Lung (tissue), 12 donors: ENCODE data around the gene NPEPL1. TPM values are rescaled to one million over a fixed set of nuclear protein-coding genes. Genes with fewer than 3 reads are reported as not detected.

Experiments
- ATAC-seq: fragments of 200-7000 bp; cut with Tn5 transposase; one replicate; pipeline ENCODE4 v1.9.1; 2020; ENCODE audit warnings: moderate number of reproducible peaks; ENCODE audit not compliant: insufficient read depth, low FRiP score
- DNase-seq, 3 donors: peaks; one replicate each; pipeline ENCODE4 v3.0.0-alpha.2; 2013 to 2017
- H3K27ac ChIP-seq, 2 donors: one replicate each; pipeline ENCODE4 v1.5.1; 2013; ENCODE audit warnings: mild to moderate bottlenecking in 2 of 2, moderate library complexity in 2 of 2, control low read depth in 1 of 2, inconsistent platforms in 1 of 2, low read depth in 1 of 2, low read length in 1 of 2
- H3K27me3 ChIP-seq, 3 donors: one replicate each; pipeline ENCODE4 v1.5.1; 2013; ENCODE audit warnings: low read length in 2 of 3; ENCODE audit not compliant: control insufficient read depth in 3 of 3, insufficient read depth in 3 of 3
- H3K36me3 ChIP-seq, 4 donors: one replicate each; pipeline ENCODE4 v1.5.1; 2013; ENCODE audit warnings: low read length in 4 of 4, mild to moderate bottlenecking in 1 of 4, moderate library complexity in 1 of 4; ENCODE audit not compliant: control insufficient read depth in 4 of 4, insufficient read depth in 4 of 4
- H3K4me1 ChIP-seq, 5 donors: one replicate each; pipeline ENCODE4 v1.5.1; 2013; ENCODE audit warnings: low read length in 5 of 5, mild to moderate bottlenecking in 2 of 5, moderate library complexity in 1 of 5; ENCODE audit not compliant: control insufficient read depth in 5 of 5, insufficient read depth in 5 of 5
- H3K4me3 ChIP-seq: one replicate; pipeline ENCODE4 v1.5.1; 2013; ENCODE audit warnings: mild to moderate bottlenecking, control low read depth, moderate library complexity
- H3K9ac ChIP-seq, 2 donors: one replicate each; pipeline ENCODE4 v1.5.1; 2013; ENCODE audit warnings: low read length in 2 of 2, control low read depth in 1 of 2; ENCODE audit not compliant: insufficient read depth in 1 of 2
- H3K9me3 ChIP-seq, 4 donors: one replicate each; pipeline ENCODE4 v1.5.1; 2013; ENCODE audit warnings: low read length in 3 of 4, mild to moderate bottlenecking in 1 of 4, moderate library complexity in 1 of 4; ENCODE audit not compliant: control insufficient read depth in 4 of 4, insufficient read depth in 3 of 4
- CTCF ChIP-seq: IDR thresholded peaks from 2 replicates; pipeline ENCODE4 v1.5.1; 2012; ENCODE audit warnings: mild to moderate bottlenecking; ENCODE audit errors: control extremely low read depth, extremely low read depth
- WGBS, 2 donors: extraction: QIAGEN DNeasy Blood & Tissue Kit; methylation state at CpG; one replicate each; pipeline ENCODE4 v1.1.7; 2013; 5-methylcytosine and 5-hydroxymethylcytosine counted together
- polyA plus RNA-seq, 2 donors: library from polyadenylated mRNA; stranded (reverse); fragments of 200-250 nt; gene quantifications; one replicate each; pipeline ENCODE4 v1.2.1, GENCODE V29; 2013
- total RNA-seq, 2 donors: library from RNA; depleted of rRNA in 1 of 2; stranded (reverse); fragments of >200 nt in 1 of 2; gene quantifications; one replicate each; pipeline ENCODE4 v1.2.1, GENCODE V29; 2014 to 2021
- donor health status: control.
- donor health status: control.
- donor health status: Bipolar disorder and iron deficiency.
- donor health status: healthy.
- donor health status: DM: yes; HTN: yes; CAD: no.

The NPEPL1 gene
- total and polyA plus RNA-seq, 4 donors: 24.3 to 46.2 (median 41.2) TPM

GRCh38 chr20:58677079-58677604, 15.5 kb upstream of the NPEPL1 start:
- Histone ChIP-seq H3K27me3 (no peaks in the 10 kb centered on the region), H3K27ac (no peak overlapping the region), H3K36me3 (peaks cover 29 to 42% (median 32%) of the 10 kb centered on the region in 4 donors), H3K4me1 (no peaks in the 10 kb centered on the region), H3K9ac (no peak overlapping the region), H3K4me3 (no peak overlapping the region), H3K9me3 (no peaks in the 10 kb centered on the region)
- no peak for ATAC-seq
- no peak for TF ChIP-seq CTCF
- WGBS, 2 donors: 93 to 97% methylated on average over 5 of the region's 5 CpGs
- no peak for DNase-seq

GRCh38 chr20:58677808-58678207, 14.8 kb upstream of the NPEPL1 start:
- no peaks in the 10 kb centered on the region for H3K27me3 ChIP-seq

GRCh38 chr20:58678806-58679205, 13.8 kb upstream of the NPEPL1 start:
- H3K9ac ChIP-seq: no peak overlapping the region
- H3K9me3 ChIP-seq: no peaks in the 10 kb centered on the region
- no peak for TF ChIP-seq CTCF
- no peak for DNase-seq
- peaks cover 17 to 36% (median 24%) of the 10 kb centered on the region in 4 donors for H3K36me3 ChIP-seq
- ATAC-seq: no peak
- H3K4me1 ChIP-seq: no peaks in the 10 kb centered on the region
- H3K4me3 ChIP-seq: no peak overlapping the region
- WGBS, 2 donors: 93 to 96% methylated on average over 8 of the region's 8 CpGs
- no peaks in the 10 kb centered on the region for H3K27me3 ChIP-seq
- H3K27ac ChIP-seq: no peak overlapping the region

More at GRCh38 chr20:58677808-58678207, 14.8 kb upstream of the NPEPL1 start:
- no peak overlapping the region for H3K27ac ChIP-seq
- no peak for TF ChIP-seq CTCF
- no peak overlapping the region for H3K9ac ChIP-seq
- ATAC-seq (no peak), DNase-seq (no peak)
- no peaks in the 10 kb centered on the region for H3K9me3 ChIP-seq
- H3K4me1 ChIP-seq: no peaks in the 10 kb centered on the region
- peaks cover 26 to 41% (median 31%) of the 10 kb centered on the region in 4 donors for H3K36me3 ChIP-seq
- H3K4me3 ChIP-seq: no peak overlapping the region
- 92 to 95% methylated on average over 5 of the region's 5 CpGs for WGBS, 2 donors
